Measurements from ENCODE around the gene STX4. TPM values are rescaled to one million over a fixed set of nuclear protein-coding genes. Genes with fewer than 3 reads are reported as not detected.

Gene STX4
- total and polyA plus RNA-seq, 4 donors, result 11.4 to 22.1 (median 17.4) TPM

- TF ChIP-seq RXRA (IDR thresholded peaks at IDR 0.05) (no peak), GABPA (IDR thresholded peaks at IDR 0.05 in 1 of 2, conservative IDR thresholded peaks at IDR 0.05 in 1 of 2) (no peak), CTCF (IDR thresholded peaks at IDR 0.05; ENCODE audit: low read depth, low read length, missing input control) (no peak), JUND (IDR thresholded peaks at IDR 0.05) (no peak), SP1 (IDR thresholded peaks at IDR 0.05) (no peak), FOXA2 (IDR thresholded peaks at IDR 0.05) (no peak), RAD21 (IDR thresholded peaks at IDR 0.05) (no peak), NR2F2 (IDR thresholded peaks at IDR 0.05) (no peak), HNF4G (IDR thresholded peaks at IDR 0.05) (no peak), EGR1 (IDR thresholded peaks at IDR 0.05; ENCODE audit: low read depth in 2 of 2) (no peak)
- no peaks in the 10 kb centered on the region for H3K27me3 ChIP-seq (ENCODE audit: control insufficient read depth in 4 of 4, insufficient read depth in 4 of 4, low read length in 3 of 4)
- DNase-seq (ENCODE audit: low spot score), result no peak
- no peak overlapping the region for H3K4me3 ChIP-seq (ENCODE audit: low read depth in 1 of 3, low read length in 3 of 3)
- H3K4me1 ChIP-seq (ENCODE audit: control insufficient read depth in 4 of 4, insufficient read depth in 4 of 4, low read length in 3 of 4), result peaks cover 6 to 20% (median 13%) of the 10 kb centered on the region in 4 donors
- no peak overlapping the region for H3K27ac ChIP-seq (ENCODE audit: low read depth in 1 of 2, low read length in 2 of 2)
- peaks cover 3 to 35% (median 14%) of the 10 kb centered on the region in 4 donors for H3K36me3 ChIP-seq (ENCODE audit: control insufficient read depth in 4 of 4, insufficient read depth in 3 of 4, low read depth in 1 of 4, low read length in 3 of 4)
- WGBS, result 86% methylated on average over 14 of the region's 14 CpGs
- no peak overlapping the region for H3K9ac ChIP-seq (ENCODE audit: low read depth in 1 of 2, low read length in 2 of 2)
- no peaks in the 10 kb centered on the region for H3K9me3 ChIP-seq (ENCODE audit: control insufficient read depth in 4 of 4, low read length in 3 of 4)
Measured at GRCh38 chr16:30983898-30984610, 49.3 kb upstream of the STX4 start.

- no peaks in the 10 kb centered on the region for H3K9me3 ChIP-seq (ENCODE audit: control insufficient read depth in 4 of 4, low read length in 3 of 4)
- WGBS, result 26% methylated on average over 24 of the region's 24 CpGs
- H3K36me3 ChIP-seq (ENCODE audit: control insufficient read depth in 4 of 4, insufficient read depth in 3 of 4, low read depth in 1 of 4, low read length in 3 of 4), result peaks cover 3 to 31% (median 12%) of the 10 kb centered on the region in 4 donors
- peaks cover 6 to 20% (median 13%) of the 10 kb centered on the region in 4 donors for H3K4me1 ChIP-seq (ENCODE audit: control insufficient read depth in 4 of 4, insufficient read depth in 4 of 4, low read length in 3 of 4)
- no peaks in the 10 kb centered on the region for H3K27me3 ChIP-seq (ENCODE audit: control insufficient read depth in 4 of 4, insufficient read depth in 4 of 4, low read length in 3 of 4)
- TF ChIP-seq CTCF (IDR thresholded peaks at IDR 0.05; ENCODE audit: low read depth, low read length, missing input control) (peak; percentile 95), SP1 (IDR thresholded peaks at IDR 0.05) (peak; percentile 7), GABPA (IDR thresholded peaks at IDR 0.05 in 1 of 2, conservative IDR thresholded peaks at IDR 0.05 in 1 of 2) (peak in 1 of 2 donors; percentile 51), YY1 (IDR thresholded peaks at IDR 0.05) (peak; percentile 76), RXRA (IDR thresholded peaks at IDR 0.05) (peak; percentile 32 to 51), TAF1 (conservative IDR thresholded peaks at IDR 0.05) (no peak), EGR1 (IDR thresholded peaks at IDR 0.05; ENCODE audit: low read depth in 2 of 2) (no peak), HNF4A (conservative IDR thresholded peaks at IDR 0.05) (peak in 1 of 2 donors; percentile 28), HNF4G (IDR thresholded peaks at IDR 0.05) (no peak), FOXA1 (IDR thresholded peaks at IDR 0.05) (no peak), MAX (IDR thresholded peaks at IDR 0.05) (no peak), ATF3 (IDR thresholded peaks at IDR 0.05) (no peak), JUND (IDR thresholded peaks at IDR 0.05) (no peak), ZBTB33 (IDR thresholded peaks at IDR 0.05) (no peak), FOXA2 (IDR thresholded peaks at IDR 0.05) (no peak), RAD21 (IDR thresholded peaks at IDR 0.05) (peak; percentile 76 to 88), REST (IDR thresholded peaks at IDR 0.05) (peak; percentile 31), NR2F2 (IDR thresholded peaks at IDR 0.05) (no peak)
- DNase-seq (ENCODE audit: low spot score), result peak; percentile 94
- H3K4me3 ChIP-seq (ENCODE audit: low read depth in 1 of 3, low read length in 3 of 3), result peak within 1 kb of the TSS; percentile 37 to 74 (median 61)
- H3K27ac ChIP-seq (ENCODE audit: low read depth in 1 of 2, low read length in 2 of 2), result peak within 1 kb of the TSS; percentile 90 to 93
- H3K9ac ChIP-seq (ENCODE audit: low read depth in 1 of 2, low read length in 2 of 2), result peak within 1 kb of the TSS; percentile 18 to 89
Measured at GRCh38 chr16:30984669-30985400, 48.5 kb upstream of the STX4 start, which contains the start of gene HSD3B7. HSD3B7 (plus strand) TSS chr16:30985207; CDS start chr16:30985659, 452 bp downstream.

Measured in liver (tissue), 9 donors.